H1 (cell line): ENCODE measurements around the gene NHS. TPM values are rescaled to one million over a fixed set of nuclear protein-coding genes. Genes with fewer than 3 reads are reported as not detected.

ENCODE experiments used
- CHD7 ChIP-seq: fragments of 300-600 bp; sonication (generic); IDR thresholded peaks from 2 replicates; pipeline ENCODE4 v1.7.1; 2012; ENCODE audit warnings: low read length, moderate library complexity, mild to moderate bottlenecking, inconsistent platforms; ENCODE audit not compliant: insufficient replicate concordance
- CTCF ChIP-seq, 3 experiments: IDR thresholded peaks; 1 replicate in 2 of 3; 2 replicates in 1 of 3; pipeline versions ENCODE4 v1.5.1 to v1.6.1; 2011; ENCODE audit warnings: low read length in 3 of 3, mild to moderate bottlenecking in 3 of 3, inconsistent platforms in 2 of 3, low read depth in 1 of 3, moderate library complexity in 1 of 3; ENCODE audit not compliant: insufficient read depth in 1 of 3; ENCODE audit errors: control extremely low read depth in 1 of 3
- RBBP5 ChIP-seq: IDR thresholded peaks from 2 replicates; pipeline ENCODE4 v1.7.1; 2012; ENCODE audit warnings: low read depth, mild to moderate bottlenecking, inconsistent platforms, low read length, moderate library complexity, borderline replicate concordance
- USF2 ChIP-seq: IDR thresholded peaks from 2 replicates; pipeline ENCODE4 v1.6.1; 2011; ENCODE audit warnings: low read length, improper control_type of control experiment
- polyA plus RNA-seq, 7 experiments: library from polyadenylated mRNA; depleted of rRNA in 3 of 7; stranded (reverse) in 5 of 7; unstranded in 2 of 7; fragments of >200 nt in 5 of 7; fragments of 200-250 nt in 2 of 7; gene quantifications; 1 replicate in 5 of 7; 2 replicates in 1 of 7; 4 replicates in 1 of 7; pipeline versions ENCODE4 v1.2.1 to v1.2.3, GENCODE V29; 2011 to 2013; ENCODE audit warnings: missing spikeins in 2 of 7, mixed read lengths in 2 of 7
- total RNA-seq: library from RNA; stranded (reverse); fragmentation: NEBNext Ultra II Directional; extraction: Animal tissue kit (Norgen Biotek cat#: 25700); gene quantifications from 2 replicates; pipeline ENCODE4 v1.2.1, GENCODE V29; 2021

The NHS gene
- total and polyA plus RNA-seq, 2 of the 8 experiments (the other 6 are each of a cell fraction or from before 2014, with no cell fraction given), result 2.2 to 6.7 TPM

GRCh38 chrX:17741123-17741511 lies 366.1 kb downstream of the NHS start (continued):
- TF ChIP-seq CTCF (IDR thresholded peaks at IDR 0.05; ENCODE audit: control extremely low read depth in 1 of 3, insufficient read depth in 1 of 3, low read depth in 1 of 3, low read length in 3 of 3) (no peak), CHD7 (no peak), USF2 (no peak), RBBP5 (no peak)
- TF ChIP-seq, all 59 proteins: peak for 0
